Activated naive CD4-positive, alpha-beta T cell (primary cell): ENCODE data around the gene SORCS3.
"Not testable (repeated sequence)": the region's sequence is repeated elsewhere in the genome, so short reads cannot be mapped to it uniquely, and the experiment has no call there.

Experiments
- DNase-seq, 4 experiments: peaks; one replicate each; lab custom pipeline; 2025; lab: John Stamatoyannopoulos, UW

The SORCS3 gene

DNA sequence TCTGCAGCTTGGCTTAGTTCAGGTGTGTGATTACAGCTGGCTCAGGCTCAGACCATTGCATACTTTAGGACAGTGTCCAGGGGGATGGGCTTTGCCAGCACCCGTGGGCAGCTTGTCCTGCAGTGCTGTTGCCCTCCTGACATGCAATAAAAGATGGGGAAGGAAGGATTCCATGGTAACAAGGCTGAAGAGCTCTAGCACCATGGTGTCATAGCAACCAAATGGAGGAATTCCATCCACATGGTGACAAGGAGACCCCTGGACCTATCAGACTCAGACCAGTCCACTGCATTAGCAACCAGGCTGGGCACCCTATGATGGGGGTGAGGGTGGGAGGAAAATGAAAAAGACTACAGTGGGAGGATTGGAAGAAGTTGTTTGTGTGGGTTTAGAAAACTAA lies 49.9 kb downstream of the SORCS3 start:
- no peak for DNase-seq

DNA sequence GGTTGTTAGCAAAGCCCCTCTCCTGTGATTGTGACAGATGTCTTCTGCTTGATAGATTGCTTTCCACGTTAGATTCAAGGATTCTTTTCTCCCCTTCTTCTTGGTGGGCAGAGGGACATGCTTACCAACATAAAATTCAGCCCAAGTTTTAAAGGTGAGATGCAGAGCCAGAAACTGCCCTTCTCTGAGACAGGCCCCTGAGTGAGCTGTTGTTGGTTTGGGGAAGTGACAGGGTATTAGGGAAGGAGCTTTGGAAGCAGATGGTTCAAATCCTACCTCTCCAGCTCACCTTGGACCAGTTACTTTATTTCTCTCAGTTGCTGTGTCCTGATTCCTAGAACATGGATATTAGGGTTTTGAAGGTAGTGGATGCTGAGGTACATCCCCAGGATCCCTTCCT lies 53.0 kb downstream of the SORCS3 start:
- no peak for DNase-seq

DNA sequence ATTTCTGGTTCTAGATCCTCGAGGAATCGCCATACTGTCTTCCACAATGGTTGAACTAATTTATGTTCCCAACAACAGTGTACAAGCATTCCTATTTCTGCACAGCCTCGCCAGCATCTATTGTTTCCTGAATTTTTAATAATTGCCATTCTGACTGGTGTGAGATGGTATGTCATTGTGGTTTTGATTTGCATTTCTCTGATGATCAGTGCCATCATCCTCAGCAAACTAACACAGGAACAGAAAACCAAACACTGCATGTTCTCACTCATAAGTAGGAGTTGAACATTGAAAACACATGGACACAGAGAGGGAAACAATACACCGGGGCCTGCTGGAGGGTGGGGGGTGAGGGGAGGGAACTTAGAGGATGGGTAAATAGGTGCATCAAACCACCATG lies 62.2 kb downstream of the SORCS3 start:
- not testable (repeated sequence) for DNase-seq

DNA sequence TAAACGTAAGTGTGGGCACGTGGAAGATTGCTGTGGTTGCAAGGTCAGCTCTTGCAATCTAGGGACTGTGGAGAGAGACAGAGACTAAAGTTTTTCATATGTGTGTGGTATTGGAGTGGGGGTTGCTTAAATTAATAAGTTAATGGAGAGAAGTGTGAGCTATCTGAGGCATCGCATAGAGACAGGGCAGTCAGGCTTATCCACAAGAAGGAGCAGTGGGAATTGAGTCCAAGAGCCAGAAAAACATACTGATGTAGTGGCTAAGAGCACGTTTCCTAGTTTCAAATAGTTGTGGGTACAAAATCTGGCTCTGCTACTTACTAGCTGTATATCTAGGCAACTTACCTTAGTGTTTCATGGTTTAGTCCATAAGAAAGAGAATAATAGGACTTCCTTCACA lies 65.8 kb downstream of the SORCS3 start:
- no peak for DNase-seq

DNA sequence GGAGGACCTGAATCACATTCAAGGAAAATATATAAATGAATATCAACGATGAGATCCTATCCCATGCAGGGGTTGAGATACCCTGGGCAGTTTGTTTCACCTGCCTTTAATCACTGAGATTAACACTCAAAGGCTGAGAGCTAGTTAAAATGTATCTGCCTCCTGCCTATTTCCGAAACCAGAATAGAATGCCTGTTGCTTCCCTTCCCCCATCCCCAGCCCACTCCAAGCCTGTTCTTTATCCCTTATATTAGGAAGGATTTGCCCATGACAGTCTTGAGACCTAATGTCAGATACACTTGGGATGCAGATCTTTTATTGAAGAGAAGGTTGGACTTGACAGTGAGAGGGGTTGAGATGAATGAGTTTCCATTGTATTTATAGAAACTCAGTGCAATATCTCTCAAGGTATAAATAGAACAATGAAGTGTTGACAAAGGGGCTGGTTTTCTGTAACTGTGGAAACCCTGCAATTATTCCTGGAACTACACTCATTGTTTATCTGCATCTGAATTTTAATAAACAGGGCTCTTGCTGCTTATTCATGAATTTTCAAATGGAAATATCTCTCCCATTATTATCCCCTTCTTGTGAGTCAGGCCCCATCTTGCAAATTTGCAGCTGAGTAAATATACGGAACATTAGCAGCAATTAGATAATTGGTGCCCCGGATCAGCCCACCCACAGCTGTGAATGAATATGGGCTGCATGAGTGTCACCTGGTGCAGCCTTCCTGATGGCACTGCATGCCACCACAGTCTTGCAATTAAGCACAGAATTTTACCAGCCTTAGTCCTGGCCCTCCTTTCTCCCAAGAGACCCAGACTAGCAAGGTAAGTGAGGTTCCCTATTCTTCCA lies 66.7 kb downstream of the SORCS3 start:
- no peak for DNase-seq

DNA sequence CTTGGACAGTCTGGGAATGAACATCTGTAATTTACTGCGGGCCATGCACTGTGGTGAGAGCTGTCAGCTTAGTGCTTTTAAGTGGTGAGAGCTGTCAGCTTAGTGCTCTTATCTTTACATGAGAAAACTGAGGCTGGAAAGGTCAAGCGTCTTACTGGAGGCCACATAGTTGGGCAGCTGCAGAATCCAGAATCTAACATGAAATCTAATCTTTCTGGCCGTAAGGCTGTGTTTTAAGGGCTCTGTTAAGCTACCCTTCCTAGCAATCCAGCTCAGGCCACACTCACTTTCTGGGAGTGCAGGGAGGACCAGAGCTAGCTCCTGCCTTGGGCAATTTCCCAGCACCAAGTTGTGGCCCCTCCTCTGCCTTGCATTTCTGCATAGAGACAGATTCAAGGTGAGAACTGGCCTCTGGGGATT lies 70.2 kb downstream of the SORCS3 start:
- DNase-seq = no peak

DNA sequence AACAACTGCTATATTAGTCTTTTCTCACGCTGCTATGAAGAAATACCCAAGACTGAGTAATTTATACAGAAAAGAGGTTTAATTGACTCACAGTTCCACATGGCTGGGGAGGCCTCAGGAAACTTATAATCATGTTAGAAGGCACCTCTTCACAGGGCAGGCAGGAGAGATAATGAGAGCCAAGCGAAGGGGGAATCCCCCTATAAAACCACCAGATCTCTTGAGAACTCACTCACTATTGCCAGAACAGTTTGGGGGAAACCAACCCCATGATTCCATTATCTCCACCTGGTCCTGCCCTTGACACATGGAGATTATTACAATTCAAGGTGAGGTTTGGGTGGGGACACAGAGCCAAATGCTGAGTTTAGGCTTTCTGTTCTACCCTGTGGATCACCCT lies 89.5 kb downstream of the SORCS3 start:
- not testable (repeated sequence) for DNase-seq

DNA sequence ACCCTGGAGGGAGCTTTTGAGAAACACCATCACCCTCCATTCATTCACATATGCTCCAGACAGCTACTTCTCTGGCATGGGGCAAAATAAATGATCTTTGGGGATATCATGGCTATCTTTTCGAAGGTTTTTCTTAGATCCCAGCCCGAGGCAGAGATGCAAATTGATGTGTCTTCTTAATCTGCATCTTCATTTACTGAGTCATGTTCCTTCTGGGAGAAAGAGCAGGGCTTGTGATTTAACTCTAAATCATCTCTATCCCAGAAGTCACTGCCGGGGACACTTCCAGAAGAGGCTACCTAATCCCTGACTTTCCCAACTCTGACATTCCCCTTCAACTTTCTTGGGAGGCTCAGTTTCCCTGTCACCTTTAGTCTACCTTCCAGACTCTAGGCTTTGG lies 90.1 kb downstream of the SORCS3 start:
- no peak for DNase-seq

DNA sequence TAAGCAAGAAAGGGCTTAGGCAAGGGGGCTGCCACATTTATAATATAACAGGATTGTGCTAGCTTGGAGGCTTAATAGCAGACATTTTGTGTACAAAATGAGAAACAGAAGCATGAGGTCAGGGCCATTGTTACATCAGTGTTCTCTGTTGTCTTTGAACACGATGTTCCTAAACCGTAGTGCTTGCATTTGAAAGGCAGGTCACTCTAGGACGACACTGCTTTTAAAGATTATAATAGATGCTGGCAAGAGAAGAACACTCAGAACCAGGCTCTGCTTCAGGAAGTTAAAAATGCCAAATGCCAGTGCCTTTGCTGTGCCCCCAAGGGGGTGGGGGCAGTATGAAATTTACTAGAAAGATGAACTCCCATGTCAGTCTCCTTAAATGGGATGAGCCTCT lies 91.1 kb downstream of the SORCS3 start:
- DNase-seq = no peak

DNA sequence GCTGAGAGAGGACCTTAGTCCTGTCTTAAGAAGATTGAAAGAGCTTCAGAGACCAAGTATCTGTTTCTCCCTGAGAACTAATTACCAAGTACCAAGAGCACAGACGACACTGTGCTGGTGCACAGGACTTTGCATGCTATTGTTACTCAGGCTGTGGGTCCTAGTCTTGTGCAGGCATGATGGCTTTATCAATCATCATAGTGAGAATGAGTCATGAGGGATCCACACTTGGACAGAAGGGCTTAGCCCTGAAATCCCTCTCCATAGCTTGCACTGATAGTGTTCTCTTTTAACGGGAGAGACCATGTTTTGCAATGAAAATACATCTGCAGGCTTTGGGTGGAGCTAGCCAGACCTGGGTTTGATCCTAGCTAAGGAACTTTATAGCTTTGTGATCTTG lies 93.3 kb downstream of the SORCS3 start:
- no peak for DNase-seq

DNA sequence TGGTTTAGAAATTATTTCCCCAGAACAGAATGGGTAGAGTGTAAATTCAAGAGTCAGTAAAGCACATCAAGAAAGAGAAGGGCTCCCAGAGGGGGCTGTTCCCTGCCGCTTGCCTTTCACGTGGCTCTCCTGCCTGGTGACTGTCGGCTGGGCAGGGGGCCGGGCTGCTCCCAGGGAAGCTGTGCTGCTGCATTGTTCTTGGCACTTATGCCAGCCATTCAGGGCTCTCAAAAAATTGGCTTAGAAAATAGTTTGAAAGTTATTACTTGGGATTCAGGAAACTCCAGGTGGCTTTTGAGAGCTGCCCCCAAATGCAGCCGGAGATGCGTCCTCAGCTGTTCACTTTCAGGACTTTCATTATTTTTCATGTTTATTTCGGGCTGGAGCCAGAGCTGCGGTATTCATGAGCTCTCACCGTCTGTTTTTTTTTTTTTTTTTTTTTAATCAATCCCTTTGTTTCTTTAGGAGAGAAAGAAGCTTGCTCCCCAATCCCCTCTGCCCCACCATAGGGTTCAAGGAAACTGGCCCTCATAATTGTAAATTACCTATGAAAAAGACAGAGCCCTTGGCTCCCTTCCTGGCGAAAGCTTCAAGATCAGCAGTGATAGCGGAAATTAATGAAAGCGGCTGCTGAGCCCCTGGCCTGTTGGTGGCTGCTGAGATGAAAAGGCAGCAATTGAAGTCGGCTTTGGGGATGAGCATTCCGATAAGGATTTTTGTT lies 94.1 kb downstream of the SORCS3 start:
- DNase-seq = no peak

DNA sequence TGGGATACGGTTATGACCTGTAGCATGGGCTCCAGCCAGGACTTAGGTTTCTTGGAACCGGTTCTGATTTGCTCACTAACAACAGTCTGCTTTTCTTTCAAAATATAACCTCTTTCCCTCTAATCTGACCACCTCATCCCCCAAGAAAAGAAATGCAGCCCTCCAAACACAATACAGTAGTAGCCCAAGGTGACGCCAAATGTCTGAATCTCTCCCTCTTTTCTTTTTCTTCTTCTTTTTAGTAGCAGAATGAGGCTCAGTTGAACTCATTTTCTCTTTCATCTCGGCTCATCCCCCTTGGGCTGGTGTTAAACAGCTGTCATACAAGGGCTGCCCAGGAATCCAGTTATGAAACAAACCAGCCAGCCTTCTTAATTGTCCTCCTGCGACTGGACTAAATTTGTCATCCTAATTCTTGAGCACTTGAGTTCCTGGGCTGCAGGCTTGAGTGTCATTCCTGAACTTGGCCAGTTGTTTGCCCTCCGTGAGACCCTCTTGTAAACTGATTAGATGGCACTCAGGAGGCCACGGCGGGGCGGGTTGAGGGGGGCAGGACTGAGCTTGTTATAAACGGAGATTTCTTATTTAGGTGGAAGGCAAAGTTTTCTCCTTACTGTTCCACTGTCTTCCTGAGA lies 94.8 kb downstream of the SORCS3 start:
- DNase-seq = no peak

DNA sequence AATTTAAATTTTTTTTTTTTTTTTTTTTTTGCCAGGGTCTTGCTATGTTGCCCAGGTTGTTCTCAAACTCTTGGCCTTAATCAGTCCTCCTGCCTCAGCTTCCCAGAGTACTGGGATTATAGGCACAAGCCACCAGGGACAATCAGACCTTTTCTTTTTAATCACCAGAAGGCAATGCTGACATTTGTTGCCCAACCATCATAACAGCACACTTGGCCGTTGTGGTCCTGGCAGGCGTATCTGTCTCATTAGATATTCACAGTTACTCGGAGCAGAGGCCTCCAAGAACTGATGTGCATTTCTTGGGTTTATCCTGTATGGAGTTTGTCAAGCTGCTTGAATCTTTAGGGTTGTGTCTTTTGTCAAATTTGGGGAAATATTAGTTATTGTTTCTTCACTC lies 100.0 kb downstream of the SORCS3 start:
- no peak for DNase-seq

DNA sequence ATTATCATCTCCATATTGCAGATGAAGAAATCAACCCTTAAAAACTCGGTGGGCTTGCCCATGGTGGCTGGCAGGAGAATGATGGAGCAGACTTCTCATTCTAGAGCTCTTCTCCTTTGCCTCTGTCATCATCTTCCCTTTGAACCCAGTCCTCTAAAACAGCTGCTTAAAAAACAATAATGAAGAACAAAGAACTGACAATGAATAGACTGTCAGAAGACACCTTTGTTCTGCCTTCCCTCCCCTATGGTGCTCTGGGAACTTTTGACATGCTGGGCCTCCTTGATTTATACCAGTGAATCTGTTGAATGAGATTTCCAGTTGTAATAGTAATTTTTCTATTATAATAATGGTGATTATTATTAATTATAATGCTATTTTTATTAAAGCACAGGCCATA lies 103.0 kb downstream of the SORCS3 start:
- DNase-seq = no peak

DNA sequence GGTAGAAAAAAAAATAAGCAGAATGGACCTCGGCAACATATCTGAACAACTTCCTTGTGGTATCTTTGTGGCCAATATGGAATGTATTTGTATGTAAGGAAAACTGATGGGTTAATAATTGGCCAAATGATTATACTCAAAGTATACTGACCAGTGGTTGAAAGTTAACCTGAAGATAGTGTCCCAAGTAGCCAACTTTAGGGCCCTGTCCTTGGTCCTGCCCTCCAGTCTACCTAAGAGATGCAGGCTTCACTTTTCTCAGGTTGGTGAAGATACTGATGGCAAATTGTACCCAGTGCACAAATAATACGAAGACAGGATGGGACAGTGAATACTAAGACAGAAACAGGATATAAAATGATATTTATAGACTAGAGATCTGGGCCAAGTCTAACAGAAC lies 109.2 kb downstream of the SORCS3 start:
- DNase-seq = no peak

DNA sequence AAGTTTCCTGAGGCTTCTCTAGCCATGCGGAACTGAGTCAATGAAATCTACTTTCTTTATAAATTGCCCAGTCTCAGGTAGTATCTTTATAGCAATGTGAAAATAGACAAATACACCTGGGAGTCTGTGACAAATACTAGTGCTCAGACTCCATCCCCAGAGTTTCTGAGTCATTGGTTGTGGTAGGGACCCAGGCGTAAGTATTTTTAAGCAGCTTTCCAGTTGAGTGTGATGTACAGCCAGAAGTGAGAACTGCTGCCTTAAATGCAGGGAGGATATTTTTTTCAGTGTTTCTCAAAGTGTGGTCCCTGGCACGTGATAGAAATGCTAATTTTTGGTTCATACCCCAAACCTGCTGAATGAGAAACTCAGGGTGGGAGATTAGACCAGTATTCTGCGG lies 121.7 kb downstream of the SORCS3 start:
- no peak for DNase-seq

DNA sequence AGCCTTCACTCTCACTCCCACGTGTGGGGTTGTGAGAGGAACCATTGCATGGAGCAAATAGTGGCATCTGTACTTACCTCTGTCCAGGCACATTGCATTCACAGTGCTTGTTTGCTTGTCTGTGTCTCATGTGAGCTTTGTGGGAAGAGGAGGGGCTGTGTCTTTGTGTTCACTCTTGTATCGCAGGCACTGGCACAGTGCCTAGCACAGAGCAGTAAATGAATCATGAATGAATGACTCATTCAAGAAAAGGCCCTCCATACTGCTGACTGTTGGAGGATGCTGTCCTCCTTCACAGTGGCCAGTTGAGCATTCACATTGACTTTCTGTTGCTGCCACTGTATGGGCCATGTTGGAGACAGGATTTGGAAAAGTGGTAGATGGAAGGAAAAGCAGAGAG lies 125.3 kb downstream of the SORCS3 start:
- DNase-seq = no peak

DNA sequence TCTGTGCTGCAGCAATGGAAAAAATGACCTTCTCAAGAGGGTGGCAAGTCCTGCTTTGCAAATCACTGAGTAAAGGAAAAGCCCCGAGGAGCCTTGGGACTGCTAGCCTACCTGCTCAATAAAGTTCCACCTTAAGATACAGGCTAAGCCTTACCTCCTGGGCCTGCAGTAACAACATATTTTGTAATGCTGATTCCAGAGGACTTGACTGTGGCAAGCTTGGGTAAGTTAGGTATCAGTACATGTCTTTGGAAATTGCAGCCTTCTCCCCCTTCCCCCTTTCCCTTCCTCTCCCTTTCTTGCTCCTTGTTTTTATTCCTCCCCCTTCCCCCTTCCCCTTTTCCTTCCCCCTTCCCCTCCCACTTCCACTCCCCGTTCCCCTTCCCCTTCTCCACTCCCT lies 126.2 kb downstream of the SORCS3 start:
- no peak for DNase-seq

DNA sequence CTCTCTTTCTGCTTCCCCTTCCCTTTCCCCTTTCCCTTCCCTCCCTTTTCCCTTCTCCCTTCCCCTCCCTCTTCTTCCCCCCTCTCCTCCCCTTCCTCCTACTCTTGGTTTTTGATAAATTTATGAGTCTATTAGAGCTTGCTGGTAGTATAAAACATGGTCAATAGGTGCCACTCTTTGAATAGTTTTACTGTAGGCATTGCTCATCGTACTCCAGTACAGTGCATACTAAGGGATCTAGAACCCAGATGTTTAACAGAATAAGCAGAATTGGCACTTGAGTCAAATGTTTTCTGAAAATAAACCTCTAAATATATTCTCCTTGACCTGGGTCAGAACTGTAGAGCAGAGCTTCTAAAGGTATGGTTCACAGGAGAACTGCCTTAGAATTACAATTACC lies 126.7 kb downstream of the SORCS3 start:
- DNase-seq = no peak

DNA sequence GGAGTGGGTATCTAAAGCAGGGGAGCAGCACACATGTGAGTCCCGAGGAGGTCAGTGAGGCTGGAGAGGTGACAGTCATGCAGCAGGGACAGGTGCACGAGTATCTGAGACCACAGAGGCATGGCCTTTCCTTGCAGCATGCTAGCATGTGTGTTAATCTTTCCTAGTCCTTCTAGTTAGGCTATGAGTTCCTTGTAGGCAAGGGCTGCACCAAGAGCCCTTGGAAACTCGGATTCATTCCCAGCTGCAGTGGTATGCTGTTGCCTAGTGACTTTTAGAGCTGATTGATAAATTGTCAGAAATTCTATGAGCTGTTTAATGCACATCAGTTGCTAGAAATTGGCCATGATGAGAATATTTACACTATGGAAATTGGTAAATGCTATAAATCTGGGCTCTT lies 132.0 kb downstream of the SORCS3 start:
- no peak for DNase-seq

DNA sequence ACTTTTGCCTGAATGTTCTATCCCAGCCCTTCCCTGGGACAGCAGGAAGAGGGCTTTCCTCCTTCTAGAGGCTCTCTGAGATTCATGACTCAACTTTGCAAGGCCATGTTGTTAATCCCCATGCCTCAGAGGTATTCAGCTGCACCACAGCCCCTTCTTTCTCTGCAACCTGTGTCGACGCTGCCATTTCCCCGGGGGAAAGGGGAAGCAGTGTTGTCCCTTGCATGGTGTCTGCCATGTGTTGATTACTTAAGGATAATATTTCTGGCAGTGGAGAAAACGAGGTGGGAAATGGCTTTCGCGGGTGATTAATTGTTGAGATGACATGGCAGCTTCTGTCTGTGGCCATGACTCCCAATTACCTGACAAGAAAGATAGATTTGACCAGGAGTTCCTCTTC lies 133.1 kb downstream of the SORCS3 start:
- no peak for DNase-seq

DNA sequence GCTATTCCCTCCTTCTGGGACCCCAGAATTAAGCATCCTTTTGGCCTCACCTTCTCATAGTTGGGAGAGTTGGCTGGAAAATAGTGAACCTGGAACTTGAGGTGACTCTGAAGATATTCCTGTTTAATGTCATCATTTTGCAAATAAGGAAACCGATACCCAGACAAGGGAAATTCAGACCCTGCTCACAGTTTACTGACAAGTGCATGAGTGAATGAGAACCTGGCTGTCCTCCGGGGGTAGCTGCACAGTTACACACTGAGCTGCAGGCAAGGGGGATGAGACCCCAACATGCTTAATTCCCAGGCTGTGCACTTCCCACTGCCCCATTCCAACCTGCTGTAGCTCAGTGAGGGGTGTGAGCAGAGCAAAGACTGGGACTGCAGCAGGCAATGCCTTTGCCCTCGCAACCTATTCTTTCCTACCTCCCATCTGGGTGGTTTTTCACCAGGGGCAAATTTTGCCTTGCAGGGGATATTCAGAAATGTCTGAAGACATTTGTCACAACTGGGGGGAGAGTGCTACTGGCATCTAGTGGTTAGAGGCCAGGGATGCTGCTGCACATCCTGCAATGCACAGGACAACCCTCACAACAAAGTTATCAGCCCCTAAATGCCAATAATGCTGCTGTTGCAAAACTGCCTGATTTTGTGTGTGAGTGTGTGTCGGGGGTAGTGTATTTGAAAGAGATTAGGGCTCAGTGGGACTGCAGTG lies 136.2 kb downstream of the SORCS3 start:
- DNase-seq = no peak
